Skeletal muscle tissue (tissue), 4 donors: ENCODE data around the gene EPS8. TPM values are rescaled to one million over a fixed set of nuclear protein-coding genes. Genes with fewer than 3 reads are reported as not detected.

Experiments
- H3K27ac ChIP-seq: one replicate; pipeline ENCODE4 v1.7.0; 2013; ENCODE audit warnings: mild to moderate bottlenecking, low read depth, low read length, inconsistent platforms
- H3K27me3 ChIP-seq, 3 donors: one replicate each; pipeline ENCODE4 v1.7.0; 2013; ENCODE audit warnings: low read length in 3 of 3; ENCODE audit not compliant: control insufficient read depth in 3 of 3, insufficient read depth in 3 of 3
- H3K36me3 ChIP-seq, 3 donors: one replicate each; pipeline ENCODE4 v1.7.0; 2013; ENCODE audit warnings: low read length in 3 of 3; ENCODE audit not compliant: control insufficient read depth in 3 of 3, insufficient read depth in 3 of 3
- H3K4me1 ChIP-seq, 3 donors: one replicate each; pipeline ENCODE4 v1.7.0; 2013; ENCODE audit warnings: low read length in 3 of 3, mild to moderate bottlenecking in 3 of 3; ENCODE audit not compliant: control insufficient read depth in 3 of 3, insufficient read depth in 3 of 3
- H3K4me3 ChIP-seq, 3 donors: one replicate each; pipeline ENCODE4 v1.7.0; 2013; ENCODE audit warnings: low read length in 3 of 3
- H3K9ac ChIP-seq, 3 donors: one replicate each; pipeline ENCODE4 v1.7.0; 2013; ENCODE audit warnings: low read length in 3 of 3, mild to moderate bottlenecking in 3 of 3, moderate library complexity in 2 of 3, low read depth in 1 of 3
- H3K9me3 ChIP-seq, 3 donors: one replicate each; pipeline ENCODE4 v1.7.0; 2013; ENCODE audit warnings: low read length in 3 of 3; ENCODE audit not compliant: control insufficient read depth in 3 of 3
- total RNA-seq: library from RNA; depleted of rRNA; stranded (reverse); fragments of >200 nt; gene quantifications from one replicate; pipeline ENCODE4 v1.2.3, GENCODE V29; 2014
- donor health status: Osteomylitis.

The EPS8 gene
- total RNA-seq, 1 donor from 2014 or later = 27.7 TPM

DNA sequence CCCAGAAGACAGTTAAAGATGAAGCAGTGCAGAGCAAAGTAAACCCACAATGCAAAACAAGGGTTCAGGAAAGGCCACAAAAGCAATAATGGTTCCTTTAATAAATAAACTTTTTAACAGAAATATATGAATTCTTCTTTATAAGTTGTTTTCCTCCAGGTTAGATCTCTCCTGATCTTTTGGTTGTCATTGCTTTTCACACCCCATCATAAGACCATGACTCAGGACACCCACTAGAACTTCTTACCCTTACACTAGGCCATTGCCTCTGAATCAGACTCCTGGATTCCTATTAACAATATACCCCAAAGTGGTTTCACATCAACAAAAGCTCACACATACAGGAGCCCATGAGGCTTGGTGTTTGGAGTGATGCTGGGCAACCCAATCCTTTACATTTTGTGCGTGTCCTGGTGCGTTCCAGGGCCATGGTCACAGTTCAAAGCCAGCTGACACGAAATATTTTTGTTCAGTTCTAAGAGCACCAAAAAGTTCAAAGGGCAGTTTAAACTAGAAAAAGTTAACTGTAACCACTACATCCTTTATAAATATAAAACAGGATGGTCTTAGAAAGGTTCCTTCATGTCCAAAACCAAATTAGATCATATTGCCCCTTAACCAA is 187.0 kb downstream of the EPS8 start:
- Histone ChIP-seq H3K36me3 (no peaks in the 10 kb centered on the region), H3K4me1 (peaks cover 4 to 8% (median 5%) of the 10 kb centered on the region in 3 donors), H3K27ac (no peak overlapping the region), H3K27me3 (no peaks in the 10 kb centered on the region), H3K9ac (no peak overlapping the region), H3K4me3 (no peak overlapping the region), H3K9me3 (no peaks in the 10 kb centered on the region)

DNA sequence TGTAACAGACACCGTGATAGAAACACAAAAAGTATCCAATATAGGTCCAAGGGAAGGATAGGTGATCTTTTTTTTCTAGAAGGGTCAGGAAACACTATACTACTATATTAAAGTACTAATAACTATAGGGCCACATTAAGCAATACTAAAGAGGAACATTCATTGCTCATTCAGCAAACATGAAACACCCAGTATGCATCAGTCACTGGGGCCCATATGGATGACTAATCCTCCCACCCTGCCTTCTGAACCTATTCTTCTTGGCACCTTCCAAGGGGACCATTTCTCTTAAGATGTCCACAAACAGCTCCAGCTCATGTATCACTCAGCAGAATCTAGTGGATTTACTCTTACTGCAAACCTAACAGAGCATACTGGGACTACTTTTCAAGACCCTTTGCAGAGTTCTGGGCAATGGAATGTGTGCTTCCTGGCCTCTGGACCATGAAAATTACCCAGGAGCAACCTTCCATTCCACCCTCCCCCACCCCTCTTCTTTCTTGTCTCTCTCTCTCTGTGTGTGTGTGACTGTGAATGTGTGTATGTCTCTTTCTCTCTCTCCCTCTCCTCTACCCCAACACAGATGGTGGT is 187.9 kb downstream of the EPS8 start:
- Histone ChIP-seq H3K27ac (no peak overlapping the region), H3K9ac (no peak overlapping the region), H3K4me3 (no peak overlapping the region), H3K27me3 (no peaks in the 10 kb centered on the region), H3K9me3 (no peaks in the 10 kb centered on the region), H3K36me3 (no peaks in the 10 kb centered on the region), H3K4me1 (peaks cover 4 to 7% (median 5%) of the 10 kb centered on the region in 3 donors)

DNA sequence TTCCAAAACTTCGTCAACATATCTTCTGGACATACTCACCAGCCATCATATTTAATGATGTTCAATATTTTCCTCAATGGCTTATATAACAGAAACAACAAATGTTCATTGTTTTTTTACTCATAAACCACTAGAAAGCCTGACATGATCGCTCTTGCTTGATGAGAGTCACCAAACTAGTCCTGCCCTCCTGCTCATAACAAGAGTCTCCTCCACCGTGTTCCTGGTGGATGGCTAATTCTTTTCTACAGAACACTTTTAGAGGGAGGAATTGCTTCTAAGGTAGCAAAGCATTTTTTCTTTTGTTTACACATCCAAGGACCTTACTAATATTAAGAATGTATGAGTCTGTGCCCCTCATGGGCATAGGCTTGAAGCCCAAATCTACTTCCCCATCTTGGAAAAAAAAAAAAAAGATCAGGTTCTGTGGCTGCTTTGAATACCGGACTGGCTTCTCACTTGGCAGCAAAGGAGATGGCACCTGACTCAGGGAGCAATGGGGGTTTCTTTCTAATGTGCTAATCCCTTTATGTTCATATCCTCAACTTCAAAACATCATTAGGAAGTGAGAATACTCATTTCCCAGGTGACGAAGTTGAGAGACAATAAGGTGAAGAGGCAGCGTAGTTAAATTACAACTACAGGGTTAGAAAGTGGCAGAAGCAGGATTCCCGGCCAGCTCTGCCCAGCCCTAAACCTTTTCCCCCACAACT is 188.8 kb downstream of the EPS8 start:
- no peak overlapping the region for H3K4me3 ChIP-seq
- H3K27ac ChIP-seq = no peak overlapping the region
- no peak overlapping the region for H3K9ac ChIP-seq
- no peaks in the 10 kb centered on the region for H3K9me3 ChIP-seq
- H3K36me3 ChIP-seq = no peaks in the 10 kb centered on the region
- H3K4me1 ChIP-seq = peaks cover 4 to 5% (median 5%) of the 10 kb centered on the region in 3 donors
- no peaks in the 10 kb centered on the region for H3K27me3 ChIP-seq

DNA sequence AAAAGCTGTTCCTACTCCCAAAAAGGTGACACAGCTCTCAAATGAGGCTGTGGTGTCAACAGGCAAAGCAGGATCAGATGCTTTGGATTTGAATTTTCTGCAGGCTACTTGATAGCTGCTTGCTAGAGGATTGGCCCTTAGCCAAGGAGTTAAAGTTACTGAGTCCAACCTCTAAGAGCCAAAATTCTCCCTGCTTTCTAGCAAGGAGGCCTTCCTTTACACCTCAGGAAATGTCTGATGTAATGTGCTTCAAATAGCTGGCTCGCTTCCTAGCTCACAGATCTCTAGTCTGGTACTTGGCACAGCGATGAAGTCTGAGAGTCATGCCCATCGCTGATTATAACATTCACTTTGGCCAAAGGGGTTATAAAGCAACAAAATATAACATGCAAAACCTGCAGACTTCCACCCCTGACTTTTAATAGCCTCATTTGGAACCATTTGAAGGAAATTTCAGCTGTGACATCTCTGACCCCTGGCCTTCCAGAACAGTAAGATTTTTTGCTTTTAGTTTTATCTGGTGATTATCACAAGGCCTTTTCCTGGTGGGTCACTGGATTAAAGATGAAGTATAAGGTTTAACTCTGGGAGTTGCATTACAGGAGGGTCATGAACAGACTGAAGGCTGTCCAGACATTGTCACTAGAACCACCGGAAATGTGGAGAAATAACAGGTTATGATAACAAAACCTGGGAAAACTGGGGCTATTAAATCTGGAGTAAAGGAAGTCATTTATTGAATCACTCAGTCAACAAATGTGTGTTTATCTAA is 189.7 kb downstream of the EPS8 start:
- Histone ChIP-seq H3K27me3 (no peaks in the 10 kb centered on the region), H3K4me1 (peaks cover 4 to 5% (median 5%) of the 10 kb centered on the region in 3 donors), H3K4me3 (no peak overlapping the region), H3K9me3 (no peaks in the 10 kb centered on the region), H3K36me3 (no peaks in the 10 kb centered on the region), H3K27ac (no peak overlapping the region), H3K9ac (no peak overlapping the region)

DNA sequence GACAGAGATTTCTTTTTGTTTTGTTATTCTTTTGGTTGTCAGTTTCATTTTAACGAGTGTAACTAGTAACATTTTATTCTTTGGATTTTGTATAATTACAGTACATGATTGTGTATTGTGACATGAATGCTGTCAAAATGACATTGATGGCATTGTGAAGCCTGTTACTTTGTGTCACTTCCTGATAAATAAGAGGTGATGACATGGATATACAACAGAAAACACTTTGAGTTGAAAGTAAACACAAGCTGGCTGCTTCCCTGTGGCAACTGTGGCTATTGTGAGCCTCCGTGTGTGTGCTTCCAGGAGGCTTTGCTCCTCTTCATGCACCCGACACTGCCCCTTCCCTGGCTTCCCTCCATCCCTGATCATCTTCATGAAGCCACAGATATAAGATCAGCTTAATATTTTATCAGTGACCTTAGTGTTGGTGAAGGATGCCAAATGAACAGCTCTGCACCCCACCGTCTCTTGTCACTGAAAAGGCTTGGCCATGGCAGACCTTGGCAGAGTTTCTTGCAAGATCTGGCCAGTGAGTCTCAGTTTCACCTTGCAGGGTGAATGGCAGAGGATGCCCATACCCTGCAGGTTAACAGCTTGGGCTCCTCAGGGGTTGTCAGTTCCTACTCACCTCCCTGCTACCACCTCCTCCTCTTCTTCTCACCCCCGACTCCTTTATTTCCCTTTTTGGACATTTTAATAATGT is 191.9 kb downstream of the EPS8 start:
- Histone ChIP-seq H3K36me3 (no peaks in the 10 kb centered on the region), H3K9me3 (no peaks in the 10 kb centered on the region), H3K4me1 (peaks cover 4 to 5% (median 5%) of the 10 kb centered on the region in 3 donors), H3K27ac (no peak overlapping the region), H3K27me3 (no peaks in the 10 kb centered on the region), H3K4me3 (no peak overlapping the region), H3K9ac (no peak overlapping the region)

DNA sequence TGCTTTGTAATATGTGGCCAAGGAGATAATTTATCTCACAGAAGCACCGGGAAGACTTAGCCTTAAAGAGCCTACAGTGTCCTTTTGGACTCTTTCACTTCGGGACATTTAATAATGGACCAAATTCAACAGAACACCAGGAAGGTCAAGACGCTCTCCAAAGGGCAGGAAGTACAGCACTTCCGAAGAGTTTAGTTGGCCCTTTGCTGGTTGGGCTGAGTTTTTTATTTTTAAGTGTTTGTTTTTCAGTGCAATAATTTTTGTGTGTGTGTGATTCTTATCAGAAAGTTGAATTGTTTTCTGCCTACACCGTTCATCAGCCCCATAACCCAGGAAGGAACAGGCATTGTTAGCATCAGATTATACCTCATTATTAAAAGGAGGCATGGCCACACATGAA is 193.0 kb downstream of the EPS8 start:
- Histone ChIP-seq H3K27ac (no peak overlapping the region), H3K4me1 (peaks cover 4 to 5% (median 5%) of the 10 kb centered on the region in 3 donors), H3K9me3 (no peaks in the 10 kb centered on the region), H3K4me3 (no peak overlapping the region), H3K27me3 (no peaks in the 10 kb centered on the region), H3K36me3 (no peaks in the 10 kb centered on the region), H3K9ac (no peak overlapping the region)

DNA sequence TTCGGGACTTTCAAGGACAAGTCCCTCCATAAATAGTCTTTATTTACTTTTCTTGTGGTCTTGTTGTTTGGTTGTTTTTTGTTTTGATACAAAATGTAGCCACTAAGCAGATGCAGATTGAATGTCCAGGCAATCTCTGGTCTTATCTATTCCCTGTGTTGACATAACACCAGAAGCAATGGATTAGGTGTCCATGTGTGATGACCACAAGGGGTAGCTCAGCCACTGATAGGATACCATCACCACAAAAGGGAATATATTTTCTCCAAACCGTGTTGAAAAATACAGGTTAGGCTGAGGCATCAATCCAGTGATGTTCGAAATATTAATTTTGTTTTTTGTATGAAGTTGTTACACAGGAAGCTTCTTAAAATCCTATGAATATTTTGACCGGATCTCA is 196.3 kb downstream of the EPS8 start:
- Histone ChIP-seq H3K27me3 (no peaks in the 10 kb centered on the region), H3K9me3 (no peaks in the 10 kb centered on the region), H3K9ac (no peak overlapping the region), H3K36me3 (no peaks in the 10 kb centered on the region), H3K27ac (no peak overlapping the region), H3K4me3 (no peak overlapping the region), H3K4me1 (peaks cover 0 to 8% (median 4%) of the 10 kb centered on the region in 3 donors)

DNA sequence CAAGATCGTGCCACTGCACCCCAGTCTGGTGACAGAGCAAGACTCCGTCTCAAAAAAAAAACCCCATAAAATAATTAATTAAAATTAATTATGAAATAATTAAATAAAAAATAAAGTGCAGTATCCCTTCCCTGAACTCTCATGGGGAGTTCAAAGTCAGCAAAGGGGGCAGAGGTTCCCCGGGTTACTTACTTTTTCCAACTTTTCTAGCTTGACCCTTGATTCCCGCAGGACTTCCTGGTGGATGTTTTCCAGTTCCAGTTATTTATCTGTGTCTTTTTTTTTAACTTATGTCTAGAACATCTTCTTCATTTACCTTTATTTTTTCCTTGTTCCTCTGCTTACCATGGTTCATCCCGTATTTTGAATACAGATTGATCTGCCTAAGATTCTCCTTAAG is 197.4 kb downstream of the EPS8 start:
- no peak overlapping the region for H3K4me3 ChIP-seq
- no peak overlapping the region for H3K27ac ChIP-seq
- H3K4me1 ChIP-seq = peaks cover 0 to 5% (median 4%) of the 10 kb centered on the region in 3 donors
- H3K36me3 ChIP-seq = no peaks in the 10 kb centered on the region
- no peaks in the 10 kb centered on the region for H3K9me3 ChIP-seq
- no peaks in the 10 kb centered on the region for H3K27me3 ChIP-seq
- no peak overlapping the region for H3K9ac ChIP-seq

DNA sequence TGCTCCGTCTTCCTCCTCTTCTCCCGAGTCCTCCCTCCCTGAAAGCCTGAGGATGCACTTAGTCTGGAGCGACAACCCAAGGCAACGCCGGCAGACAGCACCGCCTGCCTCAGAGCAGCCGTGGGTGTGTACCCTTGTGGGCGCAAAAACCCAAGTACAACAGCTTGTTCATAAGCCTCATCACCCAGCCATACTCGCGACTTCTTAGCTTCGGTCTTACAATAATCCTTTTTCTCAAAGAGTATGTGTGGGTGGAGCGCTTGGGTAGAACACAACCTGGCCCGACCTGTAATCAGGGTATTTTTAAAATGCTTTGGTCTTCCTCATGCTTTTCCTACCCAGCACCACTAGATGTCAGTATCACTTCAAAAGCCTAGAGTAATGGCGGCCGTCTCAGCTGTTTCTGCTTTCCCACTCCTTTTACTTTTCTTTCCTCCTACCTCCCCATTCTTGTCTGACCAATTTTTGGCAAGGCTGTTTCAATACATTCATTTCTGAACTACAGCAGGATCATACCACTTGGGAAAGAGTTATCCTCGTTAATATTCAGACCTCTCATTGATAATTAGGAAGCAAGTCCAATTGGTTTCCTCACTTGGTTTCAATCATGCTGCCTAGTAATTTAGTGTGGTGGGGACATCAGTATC is 198.9 kb downstream of the EPS8 start:
- Histone ChIP-seq H3K4me1 (peaks cover 0 to 5% (median 4%) of the 10 kb centered on the region in 3 donors), H3K9ac (peak overlapping the region; percentile 55 to 65 (median 57)), H3K27ac (no peak overlapping the region), H3K4me3 (peak overlapping the region; percentile 55 to 64 (median 63)), H3K27me3 (no peaks in the 10 kb centered on the region), H3K9me3 (no peaks in the 10 kb centered on the region), H3K36me3 (no peaks in the 10 kb centered on the region)
